Measurements from ENCODE around the gene SHF. TPM values are rescaled to one million over a fixed set of nuclear protein-coding genes. Genes with fewer than 3 reads are reported as not detected.

SHF gene
- total RNA-seq, 4 donors from 2014 or later = 1.5 to 37.5 (median 24.1) TPM

- TF ChIP-seq POLR2A (IDR thresholded peaks at IDR 0.05) = no peak
- no peak for TF ChIP-seq CTCF (IDR thresholded peaks at IDR 0.05)
- Histone ChIP-seq H3K4me3 (no peak overlapping the region), H3K4me1 (peaks cover 0 to 3% of the 10 kb centered on the region in 2 donors), H3K36me3 (no peaks in the 10 kb centered on the region), H3K9me3 (no peaks in the 10 kb centered on the region), H3K27me3 (peaks cover 8 to 11% of the 10 kb centered on the region in 2 donors), H3K27ac (no peak overlapping the region)
- DNase-seq = no peak
- intact Hi-C loops (cut with DNase I; ENCODE audit: low total_unique reads) = no loop called here
Measured at GRCh38 chr15:45130291-45131000, 57.3 kb downstream of the SHF start.

GRCh38 chr15:45129651-45130129 lies 58.1 kb downstream of the SHF start, which contains the start of the genes DUOX1 and DUOXA1:
Gene DUOX1, plus strand, starts transcription at chr15:45129994. Its CDS starts 1,973 bp downstream, at chr15:45131967.
Gene DUOXA1, minus strand, starts transcription at chr15:45129879. Its CDS starts 6,865 bp downstream, at chr15:45123014.
- intact Hi-C loops (cut with DNase I; ENCODE audit: low total_unique reads) = no loop called here
- no peak within 1 kb of the TSS for H3K4me3 ChIP-seq
- no peaks in the 10 kb centered on the region for H3K4me1 ChIP-seq
- H3K36me3 ChIP-seq = no peaks in the 10 kb centered on the region
- H3K9me3 ChIP-seq = no peaks in the 10 kb centered on the region
- H3K27ac ChIP-seq = no peak within 1 kb of the TSS
- DNase-seq = no peak
- TF ChIP-seq POLR2A (IDR thresholded peaks at IDR 0.05) = no peak
- TF ChIP-seq CTCF (IDR thresholded peaks at IDR 0.05) = no peak
- peaks cover under 1 to 6% of the 10 kb centered on the region in 2 donors for H3K27me3 ChIP-seq

GRCh38 chr15:45128971-45129639 lies 58.7 kb downstream of the SHF start:
- no peaks in the 10 kb centered on the region for H3K9me3 ChIP-seq
- H3K27ac ChIP-seq = no peak overlapping the region
- no peak for DNase-seq
- no peaks in the 10 kb centered on the region for H3K36me3 ChIP-seq
- TF ChIP-seq CTCF (IDR thresholded peaks at IDR 0.05) = no peak
- no peak for TF ChIP-seq POLR2A (IDR thresholded peaks at IDR 0.05)
- no peaks in the 10 kb centered on the region for H3K4me1 ChIP-seq
- H3K4me3 ChIP-seq = no peak overlapping the region
- H3K27me3 ChIP-seq = peaks cover 0 to 3% of the 10 kb centered on the region in 2 donors
- intact Hi-C loops (cut with DNase I; ENCODE audit: low total_unique reads) = no loop called here

GRCh38 chr15:45126535-45127158 lies 61.1 kb downstream of the SHF start:
- Histone ChIP-seq H3K27ac (no peak overlapping the region), H3K27me3 (peaks cover 0 to 3% of the 10 kb centered on the region in 2 donors), H3K9me3 (no peaks in the 10 kb centered on the region), H3K4me1 (no peaks in the 10 kb centered on the region), H3K4me3 (no peak overlapping the region), H3K36me3 (no peaks in the 10 kb centered on the region)
- TF ChIP-seq CTCF (IDR thresholded peaks at IDR 0.05) (peak in 3 of 4 experiments; percentile 27 to 34 (median 32)), POLR2A (IDR thresholded peaks at IDR 0.05) (no peak)
- no peak for DNase-seq
- intact Hi-C loops (cut with DNase I; ENCODE audit: low total_unique reads) = no loop called here
